Measurements from ENCODE around the gene PRKCZ. TPM values are rescaled to one million over a fixed set of nuclear protein-coding genes. Genes with fewer than 3 reads are reported as not detected.

Gene PRKCZ
- total RNA-seq, 1 donor: 0.72 TPM

GRCh38 chr1:2019172-2019543, 31.1 kb upstream of the PRKCZ start, which contains the start of gene GABRD:
GABRD (plus strand) TSS chr1:2019345; CDS start chr1:2019424, 79 bp downstream.
- no peak within 1 kb of the TSS for H3K4me2 ChIP-seq (ENCODE audit: insufficient read depth, low read length)
- no peaks in the 10 kb centered on the region for H3K4me1 ChIP-seq (ENCODE audit: insufficient read depth, low read length)
- H3K27ac ChIP-seq (ENCODE audit: low read depth, low read length): no peak within 1 kb of the TSS
- DNase-seq (ENCODE audit: insufficient read length, low spot score, missing footprints): peak; percentile 94
- H4K20me1 ChIP-seq (ENCODE audit: insufficient read depth, low read length): no peaks in the 10 kb centered on the region
- no peak for TF ChIP-seq CTCF (IDR thresholded peaks at IDR 0.05; ENCODE audit: extremely low read depth, low read depth, low read length)
- H3K4me3 ChIP-seq (ENCODE audit: insufficient read depth, low read length): no peak within 1 kb of the TSS
- H3K9me3 ChIP-seq (ENCODE audit: low read depth, low read length): no peaks in the 10 kb centered on the region
- H3K27me3 ChIP-seq (ENCODE audit: insufficient read depth, low read length): peaks cover 54% of the 10 kb centered on the region
- H2AFZ ChIP-seq (ENCODE audit: low read length): no peak within 1 kb of the TSS
- no peaks in the 10 kb centered on the region for H3K36me3 ChIP-seq (ENCODE audit: insufficient read depth, low read length)
- H3K79me2 ChIP-seq (ENCODE audit: insufficient read depth, low read length): no peaks in the 10 kb centered on the region

- H3K9me3 ChIP-seq (ENCODE audit: low read depth, low read length): no peaks in the 10 kb centered on the region
- no peak for DNase-seq (ENCODE audit: insufficient read length, low spot score, missing footprints)
Observed at GRCh38 chr1:2019571-2020309, 30.5 kb upstream of the PRKCZ start.

GRCh38 chr1:2020310-2020655, 29.9 kb upstream of the PRKCZ start:
- no peaks in the 10 kb centered on the region for H3K4me1 ChIP-seq (ENCODE audit: insufficient read depth, low read length)
- no peak overlapping the region for H3K4me3 ChIP-seq (ENCODE audit: insufficient read depth, low read length)
- no peak for TF ChIP-seq CTCF (IDR thresholded peaks at IDR 0.05; ENCODE audit: extremely low read depth, low read depth, low read length)
- H4K20me1 ChIP-seq (ENCODE audit: insufficient read depth, low read length): no peaks in the 10 kb centered on the region
- H3K9me3 ChIP-seq (ENCODE audit: low read depth, low read length): no peaks in the 10 kb centered on the region
- H3K27ac ChIP-seq (ENCODE audit: low read depth, low read length): no peak overlapping the region
- H3K79me2 ChIP-seq (ENCODE audit: insufficient read depth, low read length): no peaks in the 10 kb centered on the region
- peak; percentile 90 for DNase-seq (ENCODE audit: insufficient read length, low spot score, missing footprints)
- H2AFZ ChIP-seq (ENCODE audit: low read length): no peak overlapping the region
- no peaks in the 10 kb centered on the region for H3K36me3 ChIP-seq (ENCODE audit: insufficient read depth, low read length)
- no peak overlapping the region for H3K4me2 ChIP-seq (ENCODE audit: insufficient read depth, low read length)
- H3K27me3 ChIP-seq (ENCODE audit: insufficient read depth, low read length): peaks cover 55% of the 10 kb centered on the region

More at GRCh38 chr1:2019571-2020309, 30.5 kb upstream of the PRKCZ start:
- TF ChIP-seq CTCF (IDR thresholded peaks at IDR 0.05; ENCODE audit: extremely low read depth, low read depth, low read length): no peak
- H2AFZ ChIP-seq (ENCODE audit: low read length): no peak overlapping the region
- H3K4me1 ChIP-seq (ENCODE audit: insufficient read depth, low read length): no peaks in the 10 kb centered on the region
- no peak overlapping the region for H3K4me3 ChIP-seq (ENCODE audit: insufficient read depth, low read length)
- no peaks in the 10 kb centered on the region for H3K36me3 ChIP-seq (ENCODE audit: insufficient read depth, low read length)
- no peaks in the 10 kb centered on the region for H3K79me2 ChIP-seq (ENCODE audit: insufficient read depth, low read length)
- H4K20me1 ChIP-seq (ENCODE audit: insufficient read depth, low read length): no peaks in the 10 kb centered on the region
- no peak overlapping the region for H3K4me2 ChIP-seq (ENCODE audit: insufficient read depth, low read length)
- H3K27ac ChIP-seq (ENCODE audit: low read depth, low read length): no peak overlapping the region
- H3K27me3 ChIP-seq (ENCODE audit: insufficient read depth, low read length): peaks cover 54% of the 10 kb centered on the region

GRCh38 chr1:2021550-2021949, 28.7 kb upstream of the PRKCZ start:
- peak; percentile 86 for DNase-seq (ENCODE audit: insufficient read length, low spot score, missing footprints)
- Histone ChIP-seq H3K4me1 (ENCODE audit: insufficient read depth, low read length) (no peaks in the 10 kb centered on the region), H3K27me3 (ENCODE audit: insufficient read depth, low read length) (peaks cover 54% of the 10 kb centered on the region), H3K4me3 (ENCODE audit: insufficient read depth, low read length) (no peak overlapping the region), H3K36me3 (ENCODE audit: insufficient read depth, low read length) (no peaks in the 10 kb centered on the region), H4K20me1 (ENCODE audit: insufficient read depth, low read length) (no peaks in the 10 kb centered on the region), H3K4me2 (ENCODE audit: insufficient read depth, low read length) (no peak overlapping the region), H3K27ac (ENCODE audit: low read depth, low read length) (no peak overlapping the region), H3K9me3 (ENCODE audit: low read depth, low read length) (no peaks in the 10 kb centered on the region), H3K79me2 (ENCODE audit: insufficient read depth, low read length) (no peaks in the 10 kb centered on the region), H2AFZ (ENCODE audit: low read length) (no peak overlapping the region)
- no peak for TF ChIP-seq CTCF (IDR thresholded peaks at IDR 0.05; ENCODE audit: extremely low read depth, low read depth, low read length)

Data from osteoblast (primary cell).